ENCODE data around the gene ONECUT3. TPM values are rescaled to one million over a fixed set of nuclear protein-coding genes. Genes with fewer than 3 reads are reported as not detected.

ONECUT3 gene
- total and polyA plus RNA-seq, 9 of the 15 experiments (the other 6 are each of a cell fraction or from before 2014, with no cell fraction given): not detected

- TF ChIP-seq CREB1 (IDR thresholded peaks at IDR 0.05): 0 out of 2 replicates have a peak, but pooled peaks have one; percentile 11
- TF ChIP-seq CREB1 (CRISPR knock-in tag; IDR thresholded peaks at IDR 0.05): no peak
- TF ChIP-seq MTA3 (IDR thresholded peaks at IDR 0.05; ENCODE audit: borderline replicate concordance): peak; percentile 41
- no peak for TF ChIP-seq RFX5 (IDR thresholded peaks at IDR 0.05; ENCODE audit: low read depth, low read length)
- TF ChIP-seq MAZ (CRISPR knock-in tag; conservative IDR thresholded peaks at IDR 0.05 in 1 of 2, IDR thresholded peaks at IDR 0.05 in 1 of 2): peak; percentile 24 to 30; a peak in 3 of 4 replicates
- TF ChIP-seq ZNF408 (CRISPR knock-in tag; IDR thresholded peaks at IDR 0.05; ENCODE audit: low read depth): no peak
- no peak for TF ChIP-seq ZNF407 (IDR thresholded peaks at IDR 0.05; ENCODE audit: low read depth)
- no peak for TF ChIP-seq FOXJ2 (tag; IDR thresholded peaks at IDR 0.05)
- TF ChIP-seq NFYB (IDR thresholded peaks at IDR 0.05; ENCODE audit: extremely low read depth, insufficient read length): no peak
- TF ChIP-seq, protein P1, sequence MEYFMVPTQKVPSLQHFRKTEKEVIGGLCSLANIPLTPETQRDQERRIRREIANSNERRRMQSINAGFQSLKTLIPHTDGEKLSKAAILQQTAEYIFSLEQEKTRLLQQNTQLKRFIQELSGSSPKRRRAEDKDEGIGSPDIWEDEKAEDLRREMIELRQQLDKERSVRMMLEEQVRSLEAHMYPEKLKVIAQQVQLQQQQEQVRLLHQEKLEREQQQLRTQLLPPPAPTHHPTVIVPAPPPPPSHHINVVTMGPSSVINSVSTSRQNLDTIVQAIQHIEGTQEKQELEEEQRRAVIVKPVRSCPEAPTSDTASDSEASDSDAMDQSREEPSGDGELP (CRISPR knock-in tag; IDR thresholded peaks at IDR 0.05; ENCODE audit: borderline replicate concordance): peak; percentile 65; the same call in 1 of the 2 replicates
- 0 out of 3 replicates have a peak, but pooled peaks of 1 of the 2 experiments have one; percentile 6 for TF ChIP-seq CBX3 (IDR thresholded peaks at IDR 0.05; ENCODE audit: borderline replicate concordance in 1 of 2, low read length in 2 of 2)
- no peak for TF ChIP-seq MECOM (CRISPR knock-in tag; IDR thresholded peaks at IDR 0.05)
- TF ChIP-seq CBX8 (IDR thresholded peaks at IDR 0.05; ENCODE audit: borderline replicate concordance, extremely low read depth, low read depth, low read length, poor library complexity, severe bottlenecking): no peak
Observed at GRCh38 chr19:1826557-1827521, 73.5 kb downstream of the ONECUT3 start (continued).
